Spleen (tissue), 11 donors: ENCODE data around the gene OXER1. TPM values are rescaled to one million over a fixed set of nuclear protein-coding genes. Genes with fewer than 3 reads are reported as not detected.

Experiments
- DNase-seq: peaks from one replicate; pipeline ENCODE4 v3.0.0-alpha.2; 2020
- H3K27ac ChIP-seq, 8 donors: fragments of 200-600 bp; sonication (generic) in 7 of 8; 1 replicate in 4 of 8; 2 replicates in 4 of 8; pipeline versions ENCODE4 v1.5.0 to v1.8.0; 2016 to 2021; ENCODE audit warnings: inconsistent platforms in 4 of 8, mild to moderate bottlenecking in 4 of 8, moderate library complexity in 1 of 8
- H3K27me3 ChIP-seq, 7 donors: fragments of 200-600 bp; sonication (generic) in 6 of 7; replicated peaks in 1 of 7; 1 replicate in 4 of 7; 2 replicates in 3 of 7; pipeline versions ENCODE4 v1.5.0 to v1.8.0; 2016 to 2021; ENCODE audit warnings: inconsistent platforms in 3 of 7, mild to moderate bottlenecking in 1 of 7
- H3K36me3 ChIP-seq, 6 donors: fragments of 200-600 bp; sonication (generic) in 5 of 6; 1 replicate in 4 of 6; 2 replicates in 2 of 6; pipeline versions ENCODE4 v1.5.0 to v1.8.0; 2016 to 2021; ENCODE audit warnings: inconsistent platforms in 2 of 6
- H3K4me1 ChIP-seq, 6 donors: fragments of 200-600 bp; sonication (generic) in 5 of 6; 1 replicate in 3 of 6; 2 replicates in 3 of 6; pipeline versions ENCODE4 v1.5.0 to v1.8.0; 2016 to 2021; ENCODE audit warnings: inconsistent platforms in 3 of 6
- H3K4me3 ChIP-seq, 8 donors: fragments of 200-600 bp; sonication (generic) in 7 of 8; 1 replicate in 4 of 8; 2 replicates in 4 of 8; pipeline versions ENCODE4 v1.5.0 to v1.8.0; 2016 to 2021; ENCODE audit warnings: inconsistent platforms in 4 of 8, mild to moderate bottlenecking in 4 of 8, moderate library complexity in 2 of 8
- H3K9me3 ChIP-seq, 8 donors: fragments of 200-600 bp; sonication (generic) in 7 of 8; 1 replicate in 4 of 8; 2 replicates in 4 of 8; pipeline versions ENCODE4 v1.5.0 to v1.8.0; 2016 to 2021; ENCODE audit warnings: inconsistent platforms in 4 of 8
- CTCF ChIP-seq, 11 experiments: fragments of 200-600 bp in 7 of 11; fragments of 450-650 bp in 4 of 11; sonication (generic) in 4 of 11; IDR thresholded peaks in 8 of 11; conservative IDR thresholded peaks in 3 of 11; 1 replicate in 7 of 11; 2 replicates in 4 of 11; pipeline versions ENCODE4 v1.4.0 to v1.8.0; 2016 to 2021; ENCODE audit warnings: antibody characterized with exemption in 11 of 11, inconsistent platforms in 4 of 11, mild to moderate bottlenecking in 1 of 11
- POLR2A ChIP-seq, 3 donors: fragments of 450-650 bp; IDR thresholded peaks; one replicate each; pipeline ENCODE4 v1.5.1; 2017; ENCODE audit warnings: antibody characterized with exemption in 3 of 3, mild to moderate bottlenecking in 1 of 3
- POLR2AphosphoS5 ChIP-seq, 3 donors: sonication (generic); formaldehyde crosslinking; IDR thresholded peaks; one replicate each; pipeline ENCODE4 v1.5.1; 2017; ENCODE audit warnings: antibody characterized with exemption in 3 of 3
- WGBS, 5 donors: extraction: QIAGEN DNeasy Blood & Tissue Kit in 3 of 5; methylation state at CpG; one replicate each; pipeline versions ENCODE4 v1.1.5 to v1.1.7; 2013 to 2018; 5-methylcytosine and 5-hydroxymethylcytosine counted together
- intact Hi-C: fragments of 100-400 bp; cut with DNase I; formaldehyde crosslinking; loops from one replicate; pipeline ENCODE4 v1.15.0; 2023; ENCODE audit warnings: low total_unique reads
- polyA plus RNA-seq, 3 donors: library from polyadenylated mRNA; stranded (reverse); fragments of 200-250 nt; gene quantifications; one replicate each; pipeline ENCODE4 v1.2.1, GENCODE V29; 2013
- total RNA-seq, 7 donors: library from RNA; depleted of rRNA in 3 of 7; stranded (reverse); fragments of >200 nt in 3 of 7; fragmentation: NEBNext Ultra II Directional in 4 of 7; extraction: Animal tissue kit (Norgen Biotek cat#: 25700) in 4 of 7; gene quantifications; one replicate each; pipeline versions ENCODE4 v1.1.0 to v1.2.1, GENCODE V29; 2016 to 2021
- donor health status: healthy with polysubstance abuse.
- donor health status: DM: no; HTN: no; CAD: no; lungs with moderate emphysema.
- donor health status: DM: no; HTN: no; CAD: no.
- donor health status: Bipolar disorder and iron deficiency.
- donor health status: healthy.
- donor health status: DM: no; HTN: no; CAD: no.
- donor health status: DM: yes; HTN: yes; CAD: no.

OXER1 gene
- total and polyA plus RNA-seq, 10 donors = 1.3 to 6.3 (median 3.3) TPM

GRCh38 chr2:42792087-42792582, 28.2 kb upstream of the OXER1 start:
- intact Hi-C loops = no loop called here
- Histone ChIP-seq H3K4me3 (peak overlapping the region; percentile 51 to 81 (median 62)), H3K27me3 (peaks cover 0 to 20% (median 7%) of the 10 kb centered on the region in 7 donors), H3K9me3 (no peaks in the 10 kb centered on the region), H3K27ac (peak overlapping the region; percentile 62 to 88 (median 84)), H3K36me3 (peaks cover 0 to 2% (median 0%) of the 10 kb centered on the region in 6 donors), H3K4me1 (peaks cover 0 to 53% (median 31%) of the 10 kb centered on the region in 6 donors)
- no peak for TF ChIP-seq POLR2AphosphoS5 (IDR thresholded peaks at IDR 0.05)
- no peak for TF ChIP-seq CTCF (IDR thresholded peaks at IDR 0.05 in 8 of 11, conservative IDR thresholded peaks at IDR 0.05 in 3 of 11)
- no peak for TF ChIP-seq POLR2A (IDR thresholded peaks at IDR 0.05)
- DNase-seq = no peak
- 0 to 10% (median 4%) methylated on average over 7 to 18 of the region's 18 CpGs for WGBS, 5 donors

GRCh38 chr2:42791606-42792005, 27.7 kb upstream of the OXER1 start:
- peaks cover 0 to 20% (median 7%) of the 10 kb centered on the region in 7 donors for H3K27me3 ChIP-seq
- peak overlapping the region in 5 of 8 donors; percentile 53 to 81 (median 64) for H3K4me3 ChIP-seq
- H3K4me1 ChIP-seq = peaks cover 0 to 53% (median 28%) of the 10 kb centered on the region in 6 donors
- peak overlapping the region in 6 of 8 donors; percentile 78 to 88 (median 84) for H3K27ac ChIP-seq
- no peaks in the 10 kb centered on the region for H3K9me3 ChIP-seq
- WGBS, 5 donors = 64 to 86% (median 72%) methylated on average over 4 of the region's 4 CpGs
- intact Hi-C loops = no loop called here
- TF ChIP-seq CTCF (IDR thresholded peaks at IDR 0.05 in 8 of 11, conservative IDR thresholded peaks at IDR 0.05 in 3 of 11) = no peak
- no peak for TF ChIP-seq POLR2A (IDR thresholded peaks at IDR 0.05)
- TF ChIP-seq POLR2AphosphoS5 (IDR thresholded peaks at IDR 0.05) = no peak
- H3K36me3 ChIP-seq = peaks cover 0 to 6% (median 0%) of the 10 kb centered on the region in 6 donors
- DNase-seq = no peak

- no peak for DNase-seq
- Histone ChIP-seq H3K27me3 (peaks cover 0 to 20% (median 7%) of the 10 kb centered on the region in 7 donors), H3K4me3 (no peak overlapping the region), H3K36me3 (peaks cover 0 to 9% (median 0%) of the 10 kb centered on the region in 6 donors), H3K27ac (no peak overlapping the region), H3K4me1 (peaks cover 0 to 35% (median 21%) of the 10 kb centered on the region in 6 donors), H3K9me3 (no peaks in the 10 kb centered on the region)
- intact Hi-C loops = no loop called here
- TF ChIP-seq CTCF (IDR thresholded peaks at IDR 0.05 in 8 of 11, conservative IDR thresholded peaks at IDR 0.05 in 3 of 11) (no peak), POLR2A (IDR thresholded peaks at IDR 0.05) (no peak), POLR2AphosphoS5 (IDR thresholded peaks at IDR 0.05) (no peak)
- WGBS, 5 donors = 79 to 90% (median 83%) methylated on average over 2 of the region's 2 CpGs
These were observed 25.8 kb upstream of the OXER1 start for GRCh38 chr2:42789751-42790150.

GRCh38 chr2:42788882-42789281, 24.9 kb upstream of the OXER1 start:
- Histone ChIP-seq H3K9me3 (no peaks in the 10 kb centered on the region), H3K27ac (no peak overlapping the region), H3K4me1 (peaks cover 0 to 27% (median 16%) of the 10 kb centered on the region in 6 donors), H3K4me3 (no peak overlapping the region), H3K27me3 (peaks cover 0 to 20% (median 7%) of the 10 kb centered on the region in 7 donors), H3K36me3 (peaks cover 0 to 11% (median 0%) of the 10 kb centered on the region in 6 donors)
- 61 to 96% (median 74%) methylated on average over 2 to 4 of the region's 4 CpGs for WGBS, 5 donors
- no peak for DNase-seq
- TF ChIP-seq POLR2A (IDR thresholded peaks at IDR 0.05) (no peak), CTCF (IDR thresholded peaks at IDR 0.05 in 8 of 11, conservative IDR thresholded peaks at IDR 0.05 in 3 of 11) (no peak), POLR2AphosphoS5 (IDR thresholded peaks at IDR 0.05) (no peak)
- intact Hi-C loops = no loop called here
